ENCODE results near the gene CTSK.

Gene CTSK

DNA sequence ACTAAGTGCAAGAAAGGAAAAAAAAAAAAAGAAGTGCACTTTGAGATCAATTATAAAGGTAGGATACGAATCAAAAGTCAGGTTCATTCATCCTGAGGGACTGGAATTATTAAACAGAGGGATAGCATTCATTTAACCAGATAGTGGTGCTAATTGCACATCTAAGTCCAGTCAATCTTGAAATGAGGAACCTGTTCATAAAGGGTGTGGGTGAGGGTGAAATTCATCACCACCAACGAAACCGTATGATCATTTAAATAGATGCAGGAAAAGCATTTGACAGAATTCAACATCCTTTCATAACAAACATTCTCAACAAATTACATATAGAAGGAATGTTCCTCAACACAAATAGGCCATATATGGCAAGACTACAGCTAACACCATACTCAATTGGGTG lies 48.0 kb downstream of the CTSK start:
- no peak for DNase-seq (ENCODE audit: low read depth)

DNA sequence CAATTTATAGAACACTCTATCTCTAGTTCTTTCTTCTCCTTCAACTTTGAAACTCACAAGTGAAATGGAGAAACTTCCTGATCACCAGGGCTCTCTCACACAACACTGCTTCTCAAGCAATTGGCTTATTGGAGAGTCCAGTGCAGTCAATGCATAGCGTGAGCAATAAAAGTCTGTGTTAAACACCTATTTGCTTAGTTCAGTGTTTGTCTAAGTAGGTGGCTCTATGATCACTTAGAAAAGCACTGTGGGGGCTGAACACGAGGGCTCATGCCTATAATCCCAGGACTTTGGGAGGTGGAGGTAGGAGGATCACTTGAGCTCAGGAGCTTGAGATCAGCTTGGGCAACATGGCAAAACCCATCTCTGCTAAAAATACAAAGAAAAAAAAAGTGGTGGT lies 54.6 kb downstream of the CTSK start:
- DNase-seq (ENCODE audit: low read depth), result no peak

DNA sequence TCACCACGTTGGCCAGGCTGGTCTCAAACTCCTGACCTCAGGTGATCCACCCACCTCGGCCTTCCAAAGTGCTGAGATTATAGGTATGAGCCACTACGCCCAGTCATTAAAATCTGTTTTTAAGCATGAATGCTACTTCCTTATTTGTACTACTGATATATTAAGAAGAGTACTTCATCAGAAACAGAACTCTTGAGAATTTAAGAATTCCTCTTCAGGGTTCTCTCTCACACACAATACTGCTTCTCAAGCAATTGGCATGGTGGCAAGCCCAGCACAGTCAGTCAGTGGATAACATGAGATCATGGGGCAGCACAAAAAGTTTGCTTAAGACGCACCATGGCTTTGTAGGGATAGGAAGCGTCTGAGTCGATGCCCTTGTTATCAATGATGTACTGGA lies 56.6 kb downstream of the CTSK start:
- DNase-seq (ENCODE audit: low read depth), result no peak

DNA sequence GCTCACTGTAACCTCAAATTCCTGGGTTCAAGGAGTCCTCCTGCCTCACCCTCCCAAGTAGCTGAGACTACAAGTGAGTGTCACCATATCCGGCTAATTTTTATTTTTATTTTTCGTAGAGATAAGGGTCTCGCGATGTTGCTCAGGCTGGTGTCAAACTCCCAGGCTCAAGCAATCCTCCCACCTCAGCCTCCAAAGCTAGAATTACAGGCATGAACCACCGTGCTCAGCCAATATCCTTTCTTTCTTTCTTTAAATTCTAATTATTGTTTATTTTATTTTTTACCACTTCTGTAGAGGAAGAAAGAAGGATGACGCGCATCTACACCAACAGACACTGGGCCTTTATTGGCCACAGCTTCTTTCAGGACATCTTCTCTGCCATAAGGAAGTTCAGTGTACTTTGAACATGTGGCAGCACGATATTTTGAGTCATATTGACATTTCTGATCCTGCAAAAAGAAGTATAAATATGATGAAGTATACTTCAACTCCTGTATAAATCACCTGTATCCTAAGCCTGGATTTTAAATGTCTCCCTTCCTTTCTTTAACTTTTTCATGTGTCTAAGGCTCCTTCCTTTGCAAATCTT lies 58.2 kb downstream of the CTSK start:
- DNase-seq (ENCODE audit: low read depth), result no peak

DNA sequence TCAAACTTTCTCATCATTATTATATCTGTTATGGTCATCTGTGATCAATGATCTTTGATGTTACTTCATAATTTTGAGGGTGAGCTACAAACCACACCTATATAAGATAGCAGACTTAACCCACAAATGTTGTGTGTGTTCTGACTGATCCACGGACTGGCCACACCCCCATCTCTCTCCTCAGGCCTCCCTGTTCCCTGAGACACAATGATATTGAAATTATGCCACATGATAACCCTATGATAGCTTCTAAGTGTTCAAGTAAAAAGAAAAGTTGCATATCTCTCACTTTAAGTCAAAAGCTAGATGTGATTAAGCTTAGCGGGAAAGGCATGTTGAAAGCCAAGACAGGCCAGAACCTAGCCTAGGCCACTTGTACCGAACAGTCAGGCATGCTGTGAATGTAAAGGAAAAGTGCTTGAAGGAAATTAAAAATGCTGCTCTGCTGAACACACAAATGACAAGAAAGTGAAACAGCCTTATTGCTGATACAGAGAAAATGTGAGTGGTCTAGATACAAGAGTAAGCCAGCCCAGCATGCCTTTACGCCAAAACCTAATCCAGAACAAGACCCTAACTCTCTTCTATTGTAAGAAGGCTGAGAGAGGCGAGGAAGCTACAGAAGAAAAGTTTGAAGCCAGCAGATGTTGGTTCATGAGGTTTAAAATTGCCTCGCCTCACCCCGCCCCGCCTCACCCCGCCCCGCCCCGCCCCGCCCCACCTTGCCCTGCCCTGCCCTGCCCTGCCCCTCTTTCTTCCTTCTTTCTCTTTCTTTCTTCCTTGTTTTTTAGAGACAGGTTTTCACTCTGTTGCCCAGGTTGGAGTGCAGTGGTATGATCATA lies 59.0 kb downstream of the CTSK start:
- no peak for DNase-seq (ENCODE audit: low read depth)
